Neuron (in vitro differentiated cells): Measurements from ENCODE around the gene CDC27.
A peak's percentile ranks its signal among the peaks of the same experiment; 100 is the strongest.
"Not testable (repeated sequence)": the region's sequence is repeated elsewhere in the genome, so short reads cannot be mapped to it uniquely, and the experiment has no call there.

Experiments used
- H2AFZ ChIP-seq: one replicate; pipeline ENCODE4 v1.6.1; 2013; ENCODE audit warnings: low read depth, mild to moderate bottlenecking, inconsistent platforms, low read length, moderate library complexity
- H3K27me3 ChIP-seq: one replicate; pipeline ENCODE4 v1.6.1; 2013; ENCODE audit warnings: low read length; ENCODE audit not compliant: insufficient read depth
- H3K36me3 ChIP-seq: one replicate; pipeline ENCODE4 v1.6.1; 2013; ENCODE audit warnings: low read length; ENCODE audit not compliant: insufficient read depth
- H3K4me1 ChIP-seq: one replicate; pipeline ENCODE4 v1.6.1; 2013; ENCODE audit warnings: low read length; ENCODE audit not compliant: insufficient read depth
- H3K4me3 ChIP-seq: 2 replicates; pipeline ENCODE4 v1.5.1; 2013; ENCODE audit warnings: mild to moderate bottlenecking, low read length, moderate library complexity
- H3K9me3 ChIP-seq: one replicate; pipeline ENCODE4 v1.6.1; 2013; ENCODE audit warnings: low read length

Gene CDC27

DNA sequence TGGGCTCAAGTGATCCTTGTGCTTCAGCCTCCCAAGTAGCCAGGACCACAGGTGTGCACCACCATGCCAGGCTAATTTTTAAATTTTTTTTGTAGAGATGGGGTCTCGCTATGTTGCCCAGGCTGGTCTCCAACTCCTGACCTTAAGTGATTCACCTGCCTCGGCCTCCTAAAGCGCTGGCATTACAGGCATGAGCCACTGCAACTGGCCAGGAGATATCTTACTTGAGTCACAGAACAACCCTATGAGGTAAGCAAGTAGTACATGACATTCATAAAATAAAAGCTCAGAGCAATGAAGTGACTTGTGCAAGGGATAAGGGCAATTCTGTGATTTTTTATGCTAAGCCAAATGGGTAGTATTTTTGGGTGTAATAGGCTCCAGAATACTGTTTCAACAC lies 57.3 kb downstream of the CDC27 start:
- Histone ChIP-seq H2AFZ (no peak overlapping the region), H3K9me3 (no peaks in the 10 kb centered on the region), H3K4me1 (no peaks in the 10 kb centered on the region), H3K27me3 (no peaks in the 10 kb centered on the region), H3K4me3 (no peak overlapping the region), H3K36me3 (peaks cover 52% of the 10 kb centered on the region)

DNA sequence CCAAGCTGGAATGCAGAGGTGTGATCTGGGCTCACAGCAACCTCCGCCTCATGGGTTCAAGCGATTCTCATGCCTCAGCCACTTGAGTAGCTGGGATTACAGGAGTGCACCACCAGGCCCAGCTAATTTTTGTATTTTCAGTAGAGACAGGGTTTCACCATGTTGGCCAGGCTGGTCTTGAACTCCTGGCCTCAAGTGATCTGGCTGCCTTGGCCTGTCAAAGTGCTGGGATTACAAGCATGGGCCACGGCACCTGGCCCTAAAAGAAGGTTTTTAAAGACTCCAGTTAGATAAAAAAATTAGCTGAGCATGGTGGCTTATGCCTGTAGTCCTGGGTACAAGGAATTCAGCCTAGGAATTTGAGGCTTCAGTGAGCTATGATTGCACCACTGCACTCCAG lies 62.3 kb downstream of the CDC27 start:
- not testable (repeated sequence) for H3K9me3 ChIP-seq, H3K4me1 ChIP-seq, H3K4me3 ChIP-seq, H2AFZ ChIP-seq, H3K27me3 ChIP-seq
- peaks cover 76% of the 10 kb centered on the region for H3K36me3 ChIP-seq

DNA sequence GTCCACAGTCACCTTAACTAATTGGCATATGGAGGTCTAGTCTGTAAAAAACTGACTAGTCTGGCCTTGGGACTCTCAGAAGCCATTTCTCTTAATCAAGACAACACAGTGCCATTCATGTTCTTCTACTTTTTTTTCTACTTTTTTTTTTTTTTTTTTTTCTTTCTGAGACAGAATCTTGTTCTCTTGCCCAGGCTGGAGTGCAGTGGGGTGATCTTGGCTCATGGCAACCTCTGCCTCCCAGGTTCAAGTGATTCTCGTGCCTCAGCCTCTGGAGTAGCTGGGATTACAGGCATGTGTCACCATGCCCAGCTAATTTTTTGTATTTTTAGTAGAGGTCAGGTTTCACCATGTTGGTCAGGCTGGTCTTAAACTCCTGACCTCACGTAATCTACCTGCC lies 65.8 kb downstream of the CDC27 start:
- H3K27me3 ChIP-seq, H3K4me3 ChIP-seq, H3K9me3 ChIP-seq, H3K4me1 ChIP-seq, H2AFZ ChIP-seq: not testable (repeated sequence)
- peaks cover 71% of the 10 kb centered on the region for H3K36me3 ChIP-seq

DNA sequence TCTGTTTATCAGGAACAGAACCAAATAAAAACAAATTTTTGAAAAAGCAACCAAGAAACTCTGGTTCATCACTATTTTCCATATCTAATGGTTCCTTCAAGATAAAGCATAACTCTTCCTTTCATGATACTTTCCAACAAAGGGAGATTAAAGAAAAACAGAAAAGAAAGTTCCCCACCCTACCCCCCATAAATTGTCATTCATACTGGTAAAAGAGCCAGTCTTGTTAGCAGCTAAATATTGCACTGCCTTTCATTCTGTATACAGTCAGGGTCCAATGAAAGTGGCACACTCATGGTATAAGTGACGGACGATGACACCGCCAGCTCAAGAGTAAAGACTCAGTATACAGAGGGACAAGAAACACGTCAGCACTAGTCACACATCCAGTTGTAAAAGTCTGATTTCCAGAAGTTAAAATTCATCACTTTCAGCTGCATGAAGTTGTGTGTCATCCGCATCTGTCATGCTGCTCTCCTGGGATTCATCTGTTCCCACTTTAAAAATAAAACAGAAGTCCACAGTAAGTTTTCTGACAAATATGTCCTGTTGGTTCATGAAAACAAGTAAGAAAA lies 68.5 kb downstream of the CDC27 start:
- peaks cover 23% of the 10 kb centered on the region for H3K4me1 ChIP-seq
- H3K4me3 ChIP-seq = no peak overlapping the region
- H3K9me3 ChIP-seq = no peaks in the 10 kb centered on the region
- H3K36me3 ChIP-seq = peaks cover 51% of the 10 kb centered on the region
- H3K27me3 ChIP-seq = no peaks in the 10 kb centered on the region
- H2AFZ ChIP-seq = no peak overlapping the region

DNA sequence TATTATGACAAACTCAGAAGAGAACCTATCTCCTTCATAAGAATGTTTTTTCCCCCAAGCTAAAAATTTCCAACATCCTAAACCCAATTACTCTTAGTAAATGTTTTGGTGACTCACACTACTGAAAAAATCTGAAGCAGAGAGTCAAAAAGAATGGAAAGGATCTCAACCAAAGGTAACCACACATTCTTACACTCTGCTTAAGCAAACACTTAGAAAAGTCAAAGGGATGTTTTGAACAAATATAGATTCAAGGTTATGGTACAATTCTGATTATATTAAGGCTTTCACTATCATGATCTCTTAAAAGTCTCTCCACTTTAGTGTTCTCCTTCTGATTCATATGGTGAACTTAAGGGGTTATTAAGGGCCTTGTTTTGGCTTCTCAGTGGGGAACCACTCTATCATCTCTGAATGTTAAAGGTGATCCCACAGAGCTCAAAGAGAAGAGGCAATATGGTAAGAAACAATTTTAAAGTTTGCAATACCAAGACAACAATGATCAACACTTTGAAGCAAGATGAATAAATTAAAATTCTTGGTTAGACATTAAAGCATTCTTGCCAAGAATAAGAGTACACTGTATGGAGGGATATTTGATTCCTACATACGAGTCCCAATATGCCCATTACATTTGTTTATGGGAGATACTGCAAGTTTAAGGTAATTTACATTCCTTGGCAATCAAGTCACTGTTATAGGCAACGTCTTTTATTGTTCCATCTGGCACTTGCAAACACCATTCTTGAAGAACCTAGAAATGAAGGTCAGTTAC lies 69.2 kb downstream of the CDC27 start:
- Histone ChIP-seq H3K9me3 (no peaks in the 10 kb centered on the region), H3K4me3 (no peak overlapping the region), H3K36me3 (peaks cover 46% of the 10 kb centered on the region), H2AFZ (no peak overlapping the region), H3K4me1 (peaks cover 23% of the 10 kb centered on the region), H3K27me3 (no peaks in the 10 kb centered on the region)

DNA sequence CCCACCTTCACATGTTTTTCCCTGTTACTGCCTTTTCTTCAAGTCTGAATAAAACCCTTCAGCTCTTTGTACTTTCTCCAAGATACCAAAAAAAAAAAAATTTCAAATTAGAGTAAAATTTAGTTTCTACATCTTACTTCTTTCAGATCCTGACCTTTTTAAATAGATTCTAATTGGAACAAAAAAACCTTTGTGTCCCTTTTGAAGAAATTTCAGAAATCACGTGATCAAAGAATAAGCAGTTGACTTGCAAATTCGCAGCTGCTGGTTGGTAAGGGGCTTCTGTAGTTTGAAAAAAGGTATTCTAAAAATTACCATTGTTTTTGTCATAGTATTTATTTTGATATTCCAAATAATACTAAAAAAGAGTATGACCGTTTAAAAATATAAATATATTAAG lies 71.7 kb downstream of the CDC27 start:
- Histone ChIP-seq H3K36me3 (peaks cover 26% of the 10 kb centered on the region), H3K27me3 (no peaks in the 10 kb centered on the region), H3K4me1 (peaks cover 23% of the 10 kb centered on the region), H3K4me3 (no peak overlapping the region), H3K9me3 (no peaks in the 10 kb centered on the region), H2AFZ (no peak overlapping the region)

DNA sequence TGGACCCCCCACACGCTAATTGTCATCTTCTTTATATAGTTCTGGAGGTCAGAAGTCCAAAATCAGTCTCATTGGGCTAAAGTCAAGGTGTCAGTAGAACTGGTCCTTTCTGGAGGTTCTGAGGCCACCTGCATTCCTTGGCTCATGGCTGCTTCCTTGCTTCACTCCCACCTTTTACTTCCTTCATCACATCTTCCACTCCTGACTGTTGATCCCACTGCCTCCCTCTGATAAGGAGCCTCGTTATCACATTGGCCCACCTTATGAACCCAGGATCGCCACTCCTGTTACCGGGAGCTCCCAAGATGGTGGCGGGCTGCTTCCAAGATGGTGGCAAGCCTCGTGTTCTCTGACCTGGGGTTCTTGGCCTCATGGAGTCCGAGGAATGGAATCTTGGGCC lies 83.0 kb downstream of the CDC27 start:
- no peaks in the 10 kb centered on the region for H3K9me3 ChIP-seq
- peaks cover 3% of the 10 kb centered on the region for H3K4me1 ChIP-seq
- H3K27me3 ChIP-seq = no peaks in the 10 kb centered on the region
- H3K4me3 ChIP-seq = no peak overlapping the region
- no peaks in the 10 kb centered on the region for H3K36me3 ChIP-seq
- H2AFZ ChIP-seq = no peak overlapping the region

DNA sequence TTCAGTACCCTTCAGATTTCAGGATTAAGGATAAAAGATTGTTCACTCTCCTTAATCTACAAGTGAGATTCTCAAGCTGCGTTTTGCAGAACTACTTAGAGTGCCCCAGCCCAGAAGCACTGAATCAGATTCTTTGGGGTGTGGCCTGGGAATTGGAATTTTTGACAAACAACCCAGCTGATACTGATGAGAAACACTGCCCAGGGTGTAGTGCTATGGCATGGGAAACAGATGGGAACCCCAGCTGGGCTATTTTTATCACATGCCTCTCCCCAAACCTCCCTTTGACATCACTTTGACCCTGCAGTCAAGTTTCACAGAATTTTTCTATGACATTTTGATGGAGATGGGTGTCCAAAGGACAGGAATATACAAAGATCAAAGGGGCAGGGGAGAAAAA lies 83.8 kb downstream of the CDC27 start:
- H3K4me3 ChIP-seq, H3K36me3 ChIP-seq, H3K27me3 ChIP-seq, H2AFZ ChIP-seq, H3K9me3 ChIP-seq, H3K4me1 ChIP-seq: not testable (repeated sequence)

DNA sequence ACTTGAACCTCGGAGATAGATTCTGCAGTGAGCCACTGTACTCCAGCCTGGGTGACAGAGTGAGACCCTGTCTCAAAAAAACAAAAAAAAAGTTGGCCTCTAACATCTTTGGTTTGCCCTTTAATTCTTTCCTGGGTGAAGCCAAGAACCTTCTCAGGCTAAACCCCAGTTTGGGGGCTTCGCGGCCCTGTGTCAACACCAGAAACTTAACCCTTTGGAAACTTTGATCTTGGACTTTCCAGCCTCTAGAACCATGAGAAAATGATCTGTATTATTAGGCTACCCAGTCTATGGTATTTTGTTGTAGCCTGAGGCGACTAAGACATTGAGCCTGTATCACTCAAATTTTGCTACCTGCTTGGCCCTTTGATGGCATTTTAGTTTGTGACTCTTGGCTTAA lies 86.2 kb downstream of the CDC27 start:
- H3K4me3 ChIP-seq = no peak overlapping the region

DNA sequence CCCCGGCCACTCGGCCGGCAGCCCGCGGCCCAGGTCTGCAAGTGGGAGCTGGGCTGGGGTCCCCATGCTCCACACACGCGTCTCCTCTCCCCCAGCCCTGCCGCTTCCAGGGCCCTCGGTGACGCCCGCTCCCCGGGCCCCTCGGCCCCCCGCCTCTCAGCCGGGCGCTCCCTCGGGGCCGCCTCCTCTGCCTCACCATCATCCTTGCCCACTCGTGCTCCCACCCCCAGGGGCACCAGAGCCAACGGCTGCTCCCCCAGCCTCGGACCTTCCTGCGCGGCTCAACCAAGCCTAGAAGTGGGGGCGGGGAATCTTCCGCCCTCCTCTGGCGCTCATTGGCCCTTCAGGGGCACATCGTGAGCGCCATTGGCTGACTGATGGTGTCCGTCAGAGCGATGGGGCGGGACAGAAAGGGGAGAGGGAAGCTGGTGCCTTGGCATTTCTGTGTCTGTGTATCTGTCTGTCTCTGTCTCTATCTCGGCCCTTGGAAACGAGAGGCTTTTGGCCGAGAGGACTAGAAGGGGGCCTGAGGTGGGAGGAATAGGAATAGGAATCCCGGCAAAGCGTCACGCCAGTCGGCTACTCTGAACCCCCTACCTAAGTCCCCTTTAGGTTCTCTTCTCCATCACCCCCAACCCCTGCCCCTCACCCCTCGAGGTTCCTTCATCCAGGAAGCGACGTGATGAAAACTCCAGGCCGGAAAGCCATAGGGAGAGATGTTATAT lies 88.9 kb downstream of the CDC27 start:
- Histone ChIP-seq H3K9me3 (no peaks in the 10 kb centered on the region), H3K27me3 (no peaks in the 10 kb centered on the region), H3K36me3 (no peaks in the 10 kb centered on the region), H2AFZ (peak overlapping the region; percentile 89), H3K4me3 (peak overlapping the region; percentile 69), H3K4me1 (peaks cover 5% of the 10 kb centered on the region)

More for the DNA sequence above, 86.2 kb downstream of the CDC27 start:
- Histone ChIP-seq H3K9me3 (no peaks in the 10 kb centered on the region), H3K4me1 (peaks cover 8% of the 10 kb centered on the region), H3K36me3 (no peaks in the 10 kb centered on the region), H2AFZ (no peak overlapping the region), H3K27me3 (no peaks in the 10 kb centered on the region)

DNA sequence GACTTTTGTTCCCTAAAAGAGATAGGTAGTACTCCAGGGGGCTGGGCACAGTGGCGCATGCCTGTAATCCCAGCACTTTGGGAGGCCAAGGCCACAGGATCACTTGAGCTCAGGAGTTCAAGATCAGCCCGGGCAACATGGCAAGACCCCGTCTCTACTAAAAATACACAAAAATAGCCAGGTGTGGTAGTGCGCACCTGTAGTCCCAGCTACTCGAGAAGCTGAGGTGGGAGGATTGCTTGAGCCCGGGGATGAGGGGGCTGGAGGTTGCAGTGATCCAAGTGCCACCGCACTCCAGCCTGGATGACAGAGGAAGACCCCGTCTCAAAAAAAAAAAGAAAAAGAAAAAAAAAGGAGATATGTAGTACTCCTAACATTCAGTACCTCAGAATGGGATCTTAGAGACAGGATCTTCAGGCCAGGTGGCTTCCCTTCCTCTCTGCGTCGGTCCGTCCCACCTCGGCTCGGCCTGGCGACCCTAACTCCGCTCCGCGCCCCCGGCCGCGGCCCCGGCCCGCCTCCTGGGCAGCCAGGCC lies 89.6 kb downstream of the CDC27 start:
- peak overlapping the region; percentile 89 for H2AFZ ChIP-seq
- H3K36me3 ChIP-seq = no peaks in the 10 kb centered on the region
- H3K4me3 ChIP-seq = peak overlapping the region; percentile 69
- no peaks in the 10 kb centered on the region for H3K9me3 ChIP-seq
- H3K4me1 ChIP-seq = peaks cover 5% of the 10 kb centered on the region
- H3K27me3 ChIP-seq = no peaks in the 10 kb centered on the region

DNA sequence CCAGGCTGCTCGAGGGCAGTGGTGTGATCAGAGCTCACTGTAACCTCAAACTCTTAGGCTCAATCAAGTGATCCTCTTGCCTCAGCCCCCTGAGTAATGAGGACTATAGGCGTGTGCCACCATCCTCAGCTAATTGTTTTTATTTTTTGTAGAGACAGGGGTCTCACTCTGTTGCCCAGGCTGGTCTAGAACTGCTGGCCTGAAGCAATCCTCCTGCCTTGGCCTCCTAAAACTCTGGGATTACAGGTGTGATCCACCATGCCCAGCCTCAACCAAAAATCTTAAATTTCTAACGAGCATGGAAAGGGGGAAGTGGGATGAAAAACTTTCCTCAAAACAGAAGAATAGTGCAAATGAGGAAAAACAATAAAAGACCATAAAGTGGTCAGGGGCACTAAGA lies 92.8 kb downstream of the CDC27 start:
- Histone ChIP-seq H3K36me3 (no peaks in the 10 kb centered on the region), H2AFZ (no peak overlapping the region), H3K27me3 (no peaks in the 10 kb centered on the region), H3K9me3 (peaks cover 1% of the 10 kb centered on the region), H3K4me1 (peaks cover 5% of the 10 kb centered on the region), H3K4me3 (no peak overlapping the region)

DNA sequence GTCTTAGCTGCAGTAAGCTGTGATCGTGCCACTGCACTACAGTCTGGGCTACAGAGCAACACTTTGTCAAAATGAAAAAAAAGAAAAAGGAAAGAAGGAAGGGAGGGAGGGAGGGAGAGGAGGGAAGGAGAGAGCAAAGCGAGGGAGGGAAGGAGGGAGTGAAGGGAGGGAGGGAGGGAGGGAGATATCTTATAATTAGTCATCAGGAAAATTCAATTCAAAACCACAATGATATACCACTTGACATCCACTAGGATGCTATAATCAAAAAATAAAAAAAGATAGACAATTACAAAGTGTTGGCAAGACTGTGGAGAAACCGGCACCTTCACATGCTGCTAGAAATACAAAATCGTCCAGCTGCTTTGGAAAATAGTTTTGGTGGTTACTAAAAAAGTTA lies 93.8 kb downstream of the CDC27 start:
- no peaks in the 10 kb centered on the region for H3K36me3 ChIP-seq
- H3K27me3 ChIP-seq = no peaks in the 10 kb centered on the region
- H3K4me3 ChIP-seq = no peak overlapping the region
- peaks cover 5% of the 10 kb centered on the region for H3K4me1 ChIP-seq
- H2AFZ ChIP-seq = no peak overlapping the region
- H3K9me3 ChIP-seq = peaks cover 1% of the 10 kb centered on the region
